Spleen (tissue), 7 donors: ENCODE data around the gene MBD5.

Experiments
- POLR2A ChIP-seq, 3 donors: fragments of 450-650 bp; IDR thresholded peaks; one replicate each; pipeline ENCODE4 v1.5.1; 2017; ENCODE audit warnings: antibody characterized with exemption in 3 of 3, mild to moderate bottlenecking in 1 of 3
- POLR2AphosphoS5 ChIP-seq, 3 donors: sonication (generic); formaldehyde crosslinking; IDR thresholded peaks; one replicate each; pipeline ENCODE4 v1.5.1; 2017; ENCODE audit warnings: antibody characterized with exemption in 3 of 3
- TF ChIP-seq, protein P1 (sequence below), 11 experiments: fragments of 200-600 bp in 7 of 11; fragments of 450-650 bp in 4 of 11; sonication (generic) in 4 of 11; IDR thresholded peaks in 8 of 11; conservative IDR thresholded peaks in 3 of 11; 1 replicate in 7 of 11; 2 replicates in 4 of 11; pipeline versions ENCODE4 v1.4.0 to v1.8.0; 2016 to 2021; ENCODE audit warnings: antibody characterized with exemption in 11 of 11, inconsistent platforms in 4 of 11, mild to moderate bottlenecking in 1 of 11
- donor health status: DM: no; HTN: no; CAD: no; lungs with moderate emphysema.
- donor health status: DM: no; HTN: no; CAD: no.
- donor health status: DM: no; HTN: no; CAD: no.

GRCh38 chr2:147989809-147990403 is 31.0 kb upstream of the MBD5 start:
- TF ChIP-seq, protein P1, sequence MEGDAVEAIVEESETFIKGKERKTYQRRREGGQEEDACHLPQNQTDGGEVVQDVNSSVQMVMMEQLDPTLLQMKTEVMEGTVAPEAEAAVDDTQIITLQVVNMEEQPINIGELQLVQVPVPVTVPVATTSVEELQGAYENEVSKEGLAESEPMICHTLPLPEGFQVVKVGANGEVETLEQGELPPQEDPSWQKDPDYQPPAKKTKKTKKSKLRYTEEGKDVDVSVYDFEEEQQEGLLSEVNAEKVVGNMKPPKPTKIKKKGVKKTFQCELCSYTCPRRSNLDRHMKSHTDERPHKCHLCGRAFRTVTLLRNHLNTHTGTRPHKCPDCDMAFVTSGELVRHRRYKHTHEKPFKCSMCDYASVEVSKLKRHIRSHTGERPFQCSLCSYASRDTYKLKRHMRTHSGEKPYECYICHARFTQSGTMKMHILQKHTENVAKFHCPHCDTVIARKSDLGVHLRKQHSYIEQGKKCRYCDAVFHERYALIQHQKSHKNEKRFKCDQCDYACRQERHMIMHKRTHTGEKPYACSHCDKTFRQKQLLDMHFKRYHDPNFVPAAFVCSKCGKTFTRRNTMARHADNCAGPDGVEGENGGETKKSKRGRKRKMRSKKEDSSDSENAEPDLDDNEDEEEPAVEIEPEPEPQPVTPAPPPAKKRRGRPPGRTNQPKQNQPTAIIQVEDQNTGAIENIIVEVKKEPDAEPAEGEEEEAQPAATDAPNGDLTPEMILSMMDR (IDR thresholded peaks at IDR 0.05 in 8 of 11, conservative IDR thresholded peaks at IDR 0.05 in 3 of 11): peak; percentile 26 to 70 (median 50)
- TF ChIP-seq POLR2A (IDR thresholded peaks at IDR 0.05) (no peak), POLR2AphosphoS5 (IDR thresholded peaks at IDR 0.05) (no peak)
